Upper lobe of left lung (tissue), 4 donors: ENCODE measurements around the gene ATP11C.

Experiments
- POLR2A ChIP-seq, 4 donors: fragments of 450-650 bp; IDR thresholded peaks; one replicate each; pipeline ENCODE4 v1.5.1; 2016 to 2017; ENCODE audit warnings: antibody characterized with exemption in 4 of 4, mild to moderate bottlenecking in 2 of 4
- TF ChIP-seq, protein P1 (sequence below), 6 experiments: fragments of 450-650 bp in 4 of 6; fragments of 200-600 bp in 2 of 6; sonication (generic) in 2 of 6; IDR thresholded peaks; one replicate each; pipeline ENCODE4 v1.5.1; 2016 to 2019; ENCODE audit warnings: antibody characterized with exemption in 6 of 6

DNA sequence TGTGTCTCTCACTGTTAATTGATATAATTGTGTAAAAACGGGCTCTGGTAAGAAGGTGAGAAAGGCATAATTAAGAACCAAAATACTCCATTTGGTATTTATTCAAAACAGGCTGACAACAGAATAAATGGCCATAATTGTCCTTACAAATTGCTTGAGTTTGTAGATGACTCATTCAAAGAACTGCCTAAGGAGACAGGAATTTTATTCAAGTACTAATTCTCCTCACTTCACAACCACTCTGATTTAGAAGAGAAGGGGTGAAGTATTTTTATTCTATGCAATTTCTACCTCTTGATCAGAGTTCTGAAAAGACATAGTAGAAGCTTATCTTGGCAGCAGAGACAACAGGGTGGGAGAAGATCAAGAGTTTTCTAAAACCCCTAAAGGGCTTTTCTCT lies 43.1 kb downstream of the ATP11C start:
- TF ChIP-seq, protein P1, sequence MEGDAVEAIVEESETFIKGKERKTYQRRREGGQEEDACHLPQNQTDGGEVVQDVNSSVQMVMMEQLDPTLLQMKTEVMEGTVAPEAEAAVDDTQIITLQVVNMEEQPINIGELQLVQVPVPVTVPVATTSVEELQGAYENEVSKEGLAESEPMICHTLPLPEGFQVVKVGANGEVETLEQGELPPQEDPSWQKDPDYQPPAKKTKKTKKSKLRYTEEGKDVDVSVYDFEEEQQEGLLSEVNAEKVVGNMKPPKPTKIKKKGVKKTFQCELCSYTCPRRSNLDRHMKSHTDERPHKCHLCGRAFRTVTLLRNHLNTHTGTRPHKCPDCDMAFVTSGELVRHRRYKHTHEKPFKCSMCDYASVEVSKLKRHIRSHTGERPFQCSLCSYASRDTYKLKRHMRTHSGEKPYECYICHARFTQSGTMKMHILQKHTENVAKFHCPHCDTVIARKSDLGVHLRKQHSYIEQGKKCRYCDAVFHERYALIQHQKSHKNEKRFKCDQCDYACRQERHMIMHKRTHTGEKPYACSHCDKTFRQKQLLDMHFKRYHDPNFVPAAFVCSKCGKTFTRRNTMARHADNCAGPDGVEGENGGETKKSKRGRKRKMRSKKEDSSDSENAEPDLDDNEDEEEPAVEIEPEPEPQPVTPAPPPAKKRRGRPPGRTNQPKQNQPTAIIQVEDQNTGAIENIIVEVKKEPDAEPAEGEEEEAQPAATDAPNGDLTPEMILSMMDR (IDR thresholded peaks at IDR 0.05): no peak
- no peak for TF ChIP-seq POLR2A (IDR thresholded peaks at IDR 0.05)
